Activated CD8-positive, alpha-beta T cell treated with anti-CD3 and anti-CD28 coated beads for 36 hours (primary cell): Measurements from ENCODE around the gene EPB41. TPM values are rescaled to one million over a fixed set of nuclear protein-coding genes. Genes with fewer than 3 reads are reported as not detected.
A peak's percentile ranks its signal among the peaks of the same experiment; 100 is the strongest.

Experiments
- ATAC-seq: fragments of 200-7000 bp; cut with Tn5 transposase; one replicate; pipeline ENCODE4 v1.10.0; 2021; ENCODE audit warnings: mild to moderate bottlenecking, moderate library complexity
- CTCF ChIA-PET: fragments of 350-600 bp; sonication (Branson Sonifier 250); formaldehyde crosslinking; loops from one replicate; lab custom pipeline; 2021; ENCODE audit warnings: antibody characterized with exemption; lab: Charles Lee
- POLR2A ChIA-PET: fragments of 350-600 bp; sonication (Branson Sonifier 250); formaldehyde crosslinking; loops from one replicate; lab custom pipeline; 2021; ENCODE audit warnings: antibody characterized with exemption; lab: Charles Lee
- DNase-seq: peaks from one replicate; pipeline ENCODE4 v3.0.0-alpha.2; 2020
- H3K27ac Mint-ChIP-seq: one replicate; pipeline ENCODE4 v1.8.0; 2021; ENCODE audit warnings: mild to moderate bottlenecking, mixed read lengths
- H3K27me3 Mint-ChIP-seq: one replicate; pipeline ENCODE4 v1.8.0; 2021; ENCODE audit warnings: mixed read lengths
- H3K36me3 Mint-ChIP-seq: one replicate; pipeline ENCODE4 v1.8.0; 2021; ENCODE audit warnings: low read depth, mixed read lengths
- H3K4me1 Mint-ChIP-seq: one replicate; pipeline ENCODE4 v1.8.0; 2021; ENCODE audit warnings: low read depth, mixed read lengths
- H3K4me3 Mint-ChIP-seq: one replicate; pipeline ENCODE4 v1.8.0; 2021; ENCODE audit warnings: mild to moderate bottlenecking, moderate library complexity, mixed read lengths
- H3K9me3 Mint-ChIP-seq: one replicate; pipeline ENCODE4 v1.8.0; 2021; ENCODE audit warnings: mixed read lengths
- CTCF ChIP-seq: fragments of 200-600 bp; IDR thresholded peaks from one replicate; pipeline ENCODE4 v1.8.0; 2022; ENCODE audit warnings: antibody characterized with exemption, mild to moderate bottlenecking
- intact Hi-C: fragments of 100-400 bp; cut with micrococcal nuclease; formaldehyde crosslinking; loops from one replicate; pipeline ENCODE4 v1.10.0; 2022
- total RNA-seq, 2 experiments: library from RNA; stranded (reverse); gene quantifications; one replicate each; pipeline ENCODE4 v1.2.3, GENCODE V29; 2021

EPB41 gene
- total RNA-seq, 2 experiments from 2014 or later = 74.9 to 80.3 TPM

GRCh38 chr1:28915031-28915895, 894 bp downstream of the EPB41 start:
- peak overlapping the region; percentile 95 for H3K27ac Mint-ChIP-seq
- H3K27me3 Mint-ChIP-seq = no peaks in the 10 kb centered on the region
- no peaks in the 10 kb centered on the region for H3K9me3 Mint-ChIP-seq
- CTCF ChIA-PET = interaction anchor here (1.3 to 3.1 kb wide), 2 partner anchors 31 to 58 kb away, joined by 4 to 15 read pairs; no protein-coding TSS in a partner anchor
- POLR2A ChIA-PET = interaction anchor here (0.6 to 2.7 kb wide), 13 partner anchors 11 to 205 kb away, joined by 3 to 10 read pairs (median 3); no protein-coding TSS in a partner anchor
- TF ChIP-seq CTCF = no peak
- ATAC-seq (peak; percentile 15), DNase-seq (peak; percentile 69)
- peak overlapping the region; percentile 92 for H3K4me3 Mint-ChIP-seq
- intact Hi-C loops = no loop called here
- no peaks in the 10 kb centered on the region for H3K36me3 Mint-ChIP-seq
- peaks cover 55% of the 10 kb centered on the region for H3K4me1 Mint-ChIP-seq

DNA sequence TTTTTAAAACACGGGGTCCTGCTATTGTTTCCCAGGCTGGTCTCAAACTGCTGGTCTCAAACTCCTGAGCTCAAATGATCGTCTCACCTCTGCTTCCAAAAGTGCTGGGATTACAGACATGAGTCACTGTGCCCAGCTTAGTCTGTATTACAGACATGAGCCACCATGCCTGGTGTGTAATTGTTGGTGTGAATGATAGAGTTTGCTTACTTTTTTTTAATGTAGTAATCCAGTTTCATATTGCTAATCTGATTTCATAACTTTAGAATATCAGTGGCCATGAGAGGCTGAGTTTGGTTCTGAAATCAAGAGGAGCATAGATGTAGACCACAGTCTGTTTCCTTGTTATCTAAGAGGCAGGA, 3.4 kb downstream of the EPB41 start:
- CTCF ChIA-PET = interaction anchor here (1.7 to 2.2 kb wide), 3 partner anchors 10 to 116 kb away, joined by 4 to 11 read pairs (median 9); no protein-coding TSS in a partner anchor
- DNase-seq (peak; percentile 62), ATAC-seq (peak; percentile 34)
- TF ChIP-seq CTCF = no peak
- H3K9me3 Mint-ChIP-seq = no peaks in the 10 kb centered on the region
- POLR2A ChIA-PET = interaction anchor here (0.7 to 2.6 kb wide), 6 partner anchors 10 to 207 kb away, joined by 3 to 11 read pairs (median 4); no protein-coding TSS in a partner anchor
- no peaks in the 10 kb centered on the region for H3K27me3 Mint-ChIP-seq
- H3K27ac Mint-ChIP-seq = peak overlapping the region; percentile 95
- H3K4me3 Mint-ChIP-seq = peak overlapping the region; percentile 54
- intact Hi-C loops = no loop called here
- H3K36me3 Mint-ChIP-seq = no peaks in the 10 kb centered on the region
- H3K4me1 Mint-ChIP-seq = peaks cover 63% of the 10 kb centered on the region

DNA sequence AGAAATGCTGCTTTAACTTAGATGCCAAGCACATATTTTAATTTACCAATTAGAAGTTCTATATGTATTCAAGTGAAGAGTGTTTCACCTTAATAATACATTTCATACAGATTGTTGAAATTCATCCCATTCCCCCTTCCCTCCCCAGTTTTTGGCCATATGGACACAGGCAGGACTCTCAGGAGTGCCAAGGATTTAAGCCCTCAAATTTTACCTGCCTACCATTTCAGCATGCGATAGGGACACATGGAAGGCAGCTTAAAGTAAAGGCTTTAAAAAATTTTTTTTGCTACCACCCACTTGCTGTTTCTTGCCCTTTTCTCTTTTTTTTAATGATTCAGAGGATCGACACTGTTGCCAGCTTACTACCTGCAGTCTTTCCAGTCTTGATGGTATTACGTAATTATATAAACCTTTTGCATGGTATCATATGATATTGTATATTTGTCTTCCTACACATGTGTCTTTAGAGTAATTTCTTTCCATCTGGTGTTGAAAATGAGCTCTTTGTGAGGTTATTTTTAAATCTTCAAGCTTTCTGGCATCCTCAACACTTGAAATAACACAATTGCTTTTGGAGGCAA, 7.0 kb downstream of the EPB41 start:
- POLR2A ChIA-PET = interaction anchor here (0.9 kb wide), 1 partner anchor 34 kb away, joined by 3 read pairs; no protein-coding TSS in a partner anchor

DNA sequence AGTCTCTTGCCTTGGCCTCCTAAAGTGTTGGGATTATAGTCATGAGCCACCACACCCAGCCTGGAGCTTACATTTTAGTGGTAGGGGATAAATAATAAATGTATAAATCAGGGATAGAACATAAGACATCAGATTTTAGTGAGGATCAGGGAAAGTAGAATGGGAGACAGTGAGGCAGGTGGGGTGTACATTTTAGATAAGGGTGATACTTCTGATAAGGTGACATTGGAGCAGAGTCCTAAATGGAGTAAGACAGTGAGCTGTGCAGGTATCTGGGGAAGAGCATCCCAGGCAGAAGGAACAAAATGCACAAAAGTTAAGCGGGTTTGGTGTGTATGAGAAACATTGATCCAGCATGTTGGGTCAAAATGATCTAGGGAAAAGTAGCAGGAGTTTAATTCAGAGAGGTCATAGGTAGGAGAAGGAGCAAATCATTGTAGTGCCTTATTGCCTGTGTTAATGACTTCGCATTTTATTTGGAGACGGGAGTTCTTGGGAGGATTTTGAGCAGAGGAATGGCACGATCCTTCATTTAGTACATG, 11.1 kb downstream of the EPB41 start:
- DNase-seq (no peak), ATAC-seq (no peak)
- intact Hi-C loops = loop anchor here (5.0 kb wide), 1 partner anchor 37 kb away; no protein-coding TSS in a partner anchor
- Mint-ChIP-seq H3K4me3 (no peak overlapping the region), H3K27me3 (no peaks in the 10 kb centered on the region), H3K36me3 (peaks cover 2% of the 10 kb centered on the region), H3K27ac (peak overlapping the region; percentile 89), H3K4me1 (peaks cover 50% of the 10 kb centered on the region), H3K9me3 (no peaks in the 10 kb centered on the region)
- no peak for TF ChIP-seq CTCF
- ChIA-PET POLR2A (no interaction called here), CTCF (no interaction called here)

More for the DNA sequence above, 7.0 kb downstream of the EPB41 start:
- no peak for TF ChIP-seq CTCF
- no peak for DNase-seq
- CTCF ChIA-PET = interaction anchor here (0.7 to 1.6 kb wide), 6 partner anchors 9 to 81 kb away, joined by 3 to 4 read pairs (median 4); no protein-coding TSS in a partner anchor
- Mint-ChIP-seq H3K9me3 (no peaks in the 10 kb centered on the region), H3K4me3 (no peak overlapping the region), H3K36me3 (no peaks in the 10 kb centered on the region), H3K27me3 (no peaks in the 10 kb centered on the region), H3K27ac (peak overlapping the region; percentile 73), H3K4me1 (peaks cover 61% of the 10 kb centered on the region)
- no peak for ATAC-seq
- intact Hi-C loops = no loop called here
